KMS-11 (cell line): Measurements from ENCODE around the gene TLL2.

Source experiments
- H2AFZ ChIP-seq: fragments of 200-600 bp; sonication (generic); 2 replicates; pipeline ENCODE4 v1.6.1; 2016; ENCODE audit warnings: antibody characterized with exemption, mixed run types, low read depth
- H3K27ac ChIP-seq: fragments of 200-600 bp; sonication (generic); 2 replicates; pipeline ENCODE4 v1.6.1; 2016; ENCODE audit warnings: mild to moderate bottlenecking, mixed run types
- H3K27me3 ChIP-seq: fragments of 200-600 bp; sonication (generic); 2 replicates; pipeline ENCODE4 v1.6.1; 2017; ENCODE audit warnings: mild to moderate bottlenecking, low read depth, mixed run types, moderate library complexity; ENCODE audit not compliant: insufficient read depth
- H3K36me3 ChIP-seq: fragments of 200-600 bp; sonication (generic); 2 replicates; pipeline ENCODE4 v1.6.1; 2017; ENCODE audit warnings: mild to moderate bottlenecking, mixed run types; ENCODE audit not compliant: insufficient read depth
- H3K4me1 ChIP-seq: fragments of 200-600 bp; sonication (generic); 2 replicates; pipeline ENCODE4 v1.6.1; 2016; ENCODE audit warnings: mild to moderate bottlenecking, low read depth, mixed run types; ENCODE audit not compliant: poor library complexity, severe bottlenecking
- H3K4me2 ChIP-seq: fragments of 200-600 bp; sonication (generic); 2 replicates; pipeline ENCODE4 v1.7.0; 2016; ENCODE audit warnings: mild to moderate bottlenecking, mixed run types
- H3K4me3 ChIP-seq: fragments of 200-600 bp; sonication (generic); IDR thresholded peaks from 2 replicates; pipeline ENCODE4 v1.6.1; 2017; ENCODE audit warnings: low read depth, low read length, mixed read lengths; ENCODE audit not compliant: insufficient read depth
- H3K79me2 ChIP-seq: fragments of 200-600 bp; sonication (generic); 2 replicates; pipeline ENCODE4 v1.6.1; 2016; ENCODE audit warnings: low read depth, mixed run types; ENCODE audit not compliant: insufficient read depth
- H3K9ac ChIP-seq: fragments of 200-600 bp; sonication (generic); 2 replicates; pipeline ENCODE4 v1.6.1; 2016; ENCODE audit warnings: mild to moderate bottlenecking, mixed run types
- H4K20me1 ChIP-seq: fragments of 200-600 bp; sonication (generic); 2 replicates; pipeline ENCODE4 v1.6.1; 2016; ENCODE audit warnings: mild to moderate bottlenecking, mixed run types; ENCODE audit not compliant: insufficient read depth
- TF ChIP-seq, protein P1 (sequence below): fragments of 200-600 bp; sonication (generic); conservative IDR thresholded peaks from 2 replicates; pipeline ENCODE4 v1.6.1; 2017; ENCODE audit warnings: low read depth, mild to moderate bottlenecking, antibody characterized with exemption, low read length, moderate library complexity, mixed read lengths

Gene TLL2

DNA sequence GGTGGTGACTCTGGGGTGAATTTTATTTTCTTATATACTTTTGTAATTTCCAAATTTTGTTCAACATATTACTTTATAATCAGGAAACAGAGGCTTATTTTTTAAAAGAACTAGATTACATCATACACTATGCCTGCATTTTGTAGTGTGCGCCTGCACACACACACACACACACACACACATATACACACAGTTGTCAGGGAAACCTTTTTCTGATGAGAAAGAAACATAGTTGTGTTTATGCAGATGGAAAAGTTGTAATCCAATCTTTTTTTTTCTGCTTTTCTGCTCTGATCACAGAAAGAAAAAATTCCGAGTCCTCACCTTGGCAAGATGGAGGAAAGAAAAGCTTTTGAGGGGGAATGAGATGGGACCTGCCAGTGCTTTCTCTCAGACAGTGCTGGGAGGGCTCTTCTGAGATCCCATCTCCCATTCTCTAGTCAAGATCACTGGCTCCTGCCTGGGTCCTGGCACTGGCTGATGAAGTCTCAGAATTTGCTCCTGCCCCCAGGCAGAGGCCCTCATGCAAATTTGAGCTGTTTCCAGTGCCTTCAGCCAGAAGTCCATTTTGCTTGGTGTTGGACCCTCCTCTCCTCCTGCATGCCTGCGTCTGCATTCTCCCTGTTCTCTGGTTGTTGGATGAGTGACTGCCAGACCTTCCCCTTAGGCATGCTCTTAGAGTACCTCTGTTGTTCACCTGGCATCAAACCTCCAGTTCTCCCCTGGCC lies 59.7 kb downstream of the TLL2 start:
- TF ChIP-seq, protein P1, sequence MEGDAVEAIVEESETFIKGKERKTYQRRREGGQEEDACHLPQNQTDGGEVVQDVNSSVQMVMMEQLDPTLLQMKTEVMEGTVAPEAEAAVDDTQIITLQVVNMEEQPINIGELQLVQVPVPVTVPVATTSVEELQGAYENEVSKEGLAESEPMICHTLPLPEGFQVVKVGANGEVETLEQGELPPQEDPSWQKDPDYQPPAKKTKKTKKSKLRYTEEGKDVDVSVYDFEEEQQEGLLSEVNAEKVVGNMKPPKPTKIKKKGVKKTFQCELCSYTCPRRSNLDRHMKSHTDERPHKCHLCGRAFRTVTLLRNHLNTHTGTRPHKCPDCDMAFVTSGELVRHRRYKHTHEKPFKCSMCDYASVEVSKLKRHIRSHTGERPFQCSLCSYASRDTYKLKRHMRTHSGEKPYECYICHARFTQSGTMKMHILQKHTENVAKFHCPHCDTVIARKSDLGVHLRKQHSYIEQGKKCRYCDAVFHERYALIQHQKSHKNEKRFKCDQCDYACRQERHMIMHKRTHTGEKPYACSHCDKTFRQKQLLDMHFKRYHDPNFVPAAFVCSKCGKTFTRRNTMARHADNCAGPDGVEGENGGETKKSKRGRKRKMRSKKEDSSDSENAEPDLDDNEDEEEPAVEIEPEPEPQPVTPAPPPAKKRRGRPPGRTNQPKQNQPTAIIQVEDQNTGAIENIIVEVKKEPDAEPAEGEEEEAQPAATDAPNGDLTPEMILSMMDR: no peak
- Histone ChIP-seq H3K9ac (no peak overlapping the region), H3K27me3 (no peaks in the 10 kb centered on the region), H3K4me2 (no peak overlapping the region), H3K36me3 (no peaks in the 10 kb centered on the region), H3K4me3 (no peak overlapping the region), H3K79me2 (no peaks in the 10 kb centered on the region), H3K4me1 (no peaks in the 10 kb centered on the region), H4K20me1 (no peaks in the 10 kb centered on the region), H2AFZ (no peak overlapping the region), H3K27ac (no peak overlapping the region)

DNA sequence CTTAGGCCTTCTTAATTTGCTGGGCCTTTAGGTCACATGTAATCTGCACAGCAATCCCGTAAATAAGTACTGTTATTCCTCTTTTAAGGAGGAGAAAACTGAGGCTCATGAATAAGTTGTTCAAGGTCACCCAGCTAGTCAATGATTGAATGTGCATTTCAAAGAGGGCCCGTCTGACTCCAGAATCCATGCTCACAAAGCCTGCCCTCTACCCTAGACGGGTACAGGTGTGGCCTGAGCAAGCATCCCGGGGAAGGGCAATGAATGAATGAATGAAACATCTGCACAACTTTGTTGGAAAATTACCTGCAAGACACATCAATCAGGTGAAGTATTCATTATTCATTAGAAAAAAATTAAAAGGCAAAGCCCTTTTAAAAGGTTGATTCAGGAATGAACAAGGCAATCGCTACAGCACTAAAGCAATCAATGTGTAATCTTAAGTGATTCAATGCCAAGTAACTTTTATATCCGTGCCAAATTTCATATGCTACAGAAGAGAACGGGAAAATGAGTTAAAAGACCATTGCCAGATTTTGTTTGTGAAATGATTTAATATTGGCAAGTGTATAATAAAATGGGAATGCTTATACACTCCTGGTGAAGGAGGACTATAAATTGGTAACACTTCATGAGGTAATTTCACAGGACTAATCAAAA lies 61.1 kb downstream of the TLL2 start:
- TF ChIP-seq, protein P1: no peak
- H3K79me2 ChIP-seq: no peaks in the 10 kb centered on the region
- H3K4me3 ChIP-seq: no peak overlapping the region
- no peak overlapping the region for H2AFZ ChIP-seq
- H3K4me2 ChIP-seq: no peak overlapping the region
- no peaks in the 10 kb centered on the region for H3K36me3 ChIP-seq
- no peaks in the 10 kb centered on the region for H3K4me1 ChIP-seq
- no peaks in the 10 kb centered on the region for H3K27me3 ChIP-seq
- H4K20me1 ChIP-seq: no peaks in the 10 kb centered on the region
- no peak overlapping the region for H3K27ac ChIP-seq
- no peak overlapping the region for H3K9ac ChIP-seq

DNA sequence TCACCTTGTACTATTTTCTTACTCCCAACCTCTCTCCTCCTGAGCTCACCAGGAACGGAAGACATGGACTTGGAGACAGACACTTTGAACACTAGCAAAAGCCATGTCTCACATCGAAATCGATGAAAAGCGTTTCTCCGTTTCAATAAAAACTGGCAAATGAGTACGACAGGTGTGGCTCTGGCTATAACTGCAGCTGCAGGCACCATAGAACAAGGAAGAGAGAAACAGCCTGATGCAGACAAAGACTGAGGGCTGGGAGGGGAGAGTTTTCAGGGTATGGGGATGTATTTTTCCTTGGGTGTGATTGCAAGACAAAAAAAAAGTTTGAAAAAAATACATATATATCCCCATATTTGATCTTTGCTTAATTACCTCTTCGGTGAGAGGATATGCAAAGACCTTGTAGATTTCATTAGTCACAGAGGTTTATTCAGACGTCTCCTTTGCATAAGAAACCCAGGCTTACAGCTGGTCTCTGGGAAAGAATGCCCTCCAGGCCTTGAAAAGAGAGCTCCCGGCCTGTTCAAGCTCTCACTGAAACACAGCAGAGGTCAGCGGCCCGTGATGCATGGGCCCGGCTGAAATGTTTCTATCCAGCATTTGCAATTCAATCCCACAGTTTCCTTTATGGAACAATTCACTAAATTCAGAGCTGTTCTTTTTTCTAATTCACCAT lies 63.1 kb downstream of the TLL2 start:
- Histone ChIP-seq H3K9ac (no peak overlapping the region), H3K36me3 (no peaks in the 10 kb centered on the region), H4K20me1 (no peaks in the 10 kb centered on the region), H3K4me1 (no peaks in the 10 kb centered on the region), H3K4me2 (no peak overlapping the region), H3K79me2 (no peaks in the 10 kb centered on the region), H3K27me3 (no peaks in the 10 kb centered on the region), H3K27ac (no peak overlapping the region), H2AFZ (no peak overlapping the region), H3K4me3 (no peak overlapping the region)
- TF ChIP-seq, protein P1: no peak

DNA sequence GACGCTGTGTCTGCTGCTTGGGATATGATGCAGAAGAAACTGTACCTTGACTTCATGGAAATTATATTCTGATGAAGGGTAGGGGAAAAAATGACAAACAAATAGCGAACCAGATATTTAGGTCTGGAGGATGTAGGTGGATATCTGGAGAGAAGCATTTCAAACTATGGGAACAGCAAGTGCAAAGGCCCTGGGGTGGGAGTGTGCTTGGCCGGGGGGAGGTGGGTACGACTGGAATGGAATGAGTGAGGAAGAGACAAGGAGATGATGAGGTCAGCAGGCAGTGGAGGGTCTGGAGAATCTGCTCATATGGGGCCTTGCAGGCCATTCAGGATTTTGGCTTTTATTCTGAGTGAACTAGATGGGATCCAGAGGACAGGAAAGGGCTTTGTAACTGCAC lies 65.2 kb downstream of the TLL2 start:
- no peak overlapping the region for H3K4me3 ChIP-seq
- TF ChIP-seq, protein P1: no peak
- H2AFZ ChIP-seq: no peak overlapping the region
- H3K27ac ChIP-seq: no peak overlapping the region
- H3K36me3 ChIP-seq: no peaks in the 10 kb centered on the region
- no peaks in the 10 kb centered on the region for H3K27me3 ChIP-seq
- no peaks in the 10 kb centered on the region for H3K4me1 ChIP-seq
- H4K20me1 ChIP-seq: no peaks in the 10 kb centered on the region
- H3K79me2 ChIP-seq: no peaks in the 10 kb centered on the region
- H3K4me2 ChIP-seq: no peak overlapping the region
- no peak overlapping the region for H3K9ac ChIP-seq
